NCI-H2107 (cell line): ENCODE measurements around the gene HCN2.
"Not testable (repeated sequence)": the region's sequence is repeated elsewhere in the genome, so short reads cannot be mapped to it uniquely, and the experiment has no call there.

ENCODE experiments used
- DNase-seq: peaks from one replicate; lab custom pipeline; 2025; lab: John Stamatoyannopoulos, UW

Gene HCN2

DNA sequence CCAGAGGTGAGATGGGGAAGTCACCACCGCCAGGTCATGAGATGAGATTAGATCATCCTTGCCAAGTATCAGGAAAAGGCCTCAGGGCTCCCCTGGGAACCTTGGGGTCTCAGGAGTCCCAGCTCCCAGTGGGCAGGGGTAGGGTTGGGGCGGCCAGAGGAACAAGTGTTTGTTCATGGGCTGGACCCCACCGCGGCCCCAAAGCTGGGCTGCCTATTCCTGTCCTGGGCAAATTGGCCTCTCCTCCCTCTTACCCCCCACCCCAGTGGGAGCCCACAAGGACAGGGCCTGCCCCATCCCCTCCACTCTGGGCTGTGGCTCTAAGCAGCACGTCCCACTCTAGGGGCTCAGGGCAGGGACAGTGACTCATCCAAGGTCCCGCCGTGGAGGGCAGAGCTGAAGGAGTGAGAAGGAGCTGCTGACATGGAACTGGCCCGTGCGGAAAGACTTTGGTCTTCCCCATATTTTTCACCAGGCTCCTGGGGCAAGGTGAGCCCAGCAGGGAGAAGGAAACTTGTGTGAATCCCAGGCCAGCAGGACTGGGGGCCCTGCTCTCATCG, 4.0 kb upstream of the HCN2 start:
- DNase-seq, result no peak

DNA sequence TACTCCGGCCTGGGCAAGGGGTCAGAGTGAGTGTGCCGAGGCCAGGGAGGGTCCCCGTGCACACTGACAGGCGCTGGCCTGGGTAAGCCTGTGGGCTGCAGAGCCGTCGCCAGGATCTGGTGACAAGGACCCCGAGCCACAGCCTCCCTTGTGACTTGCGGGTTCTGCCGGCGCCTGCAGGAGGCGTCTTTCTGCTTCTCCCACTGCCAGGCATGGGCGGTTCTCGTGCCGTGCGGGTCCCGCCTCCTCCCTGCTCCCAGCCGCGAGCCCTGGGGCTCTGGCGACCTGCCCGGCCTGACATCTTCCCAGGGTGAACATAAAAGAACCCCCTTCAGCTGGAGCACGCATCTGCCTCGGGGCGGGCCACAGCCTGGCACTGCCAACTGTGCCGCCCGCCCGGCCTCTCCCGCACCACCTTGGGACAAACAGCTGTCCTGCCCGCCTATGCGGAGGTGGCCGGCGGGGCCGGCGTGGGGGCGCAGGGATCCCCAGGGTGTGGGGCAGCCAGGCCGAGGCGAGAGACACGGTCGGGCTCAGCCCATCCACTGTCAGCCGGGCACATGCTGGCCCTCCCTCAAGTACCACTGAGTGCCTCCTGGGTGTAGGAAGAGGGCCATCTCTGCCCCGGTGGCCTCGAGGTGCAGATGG, 1.5 kb upstream of the HCN2 start:
- peak; percentile 83 for DNase-seq

GRCh38 chr19:588741-589692, 664 bp upstream of the HCN2 start:
- DNase-seq, result no peak

DNA sequence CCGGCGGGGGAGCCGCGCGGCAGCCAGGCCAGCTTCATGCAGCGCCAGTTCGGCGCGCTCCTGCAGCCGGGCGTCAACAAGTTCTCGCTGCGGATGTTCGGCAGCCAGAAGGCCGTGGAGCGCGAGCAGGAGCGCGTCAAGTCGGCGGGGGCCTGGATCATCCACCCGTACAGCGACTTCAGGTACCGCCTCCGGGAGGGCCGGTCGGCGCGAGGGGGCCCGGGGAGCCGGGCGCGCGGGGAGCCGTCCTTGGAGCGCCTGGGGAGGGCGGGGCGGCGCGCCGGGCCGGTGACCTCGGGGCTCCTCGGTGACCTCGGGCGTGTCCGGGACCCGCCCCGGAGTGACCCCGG, 690 bp downstream of the HCN2 start:
- no peak for DNase-seq

- no peak for DNase-seq
Observed at GRCh38 chr19:590750-591098, 1.0 kb downstream of the HCN2 start.

DNA sequence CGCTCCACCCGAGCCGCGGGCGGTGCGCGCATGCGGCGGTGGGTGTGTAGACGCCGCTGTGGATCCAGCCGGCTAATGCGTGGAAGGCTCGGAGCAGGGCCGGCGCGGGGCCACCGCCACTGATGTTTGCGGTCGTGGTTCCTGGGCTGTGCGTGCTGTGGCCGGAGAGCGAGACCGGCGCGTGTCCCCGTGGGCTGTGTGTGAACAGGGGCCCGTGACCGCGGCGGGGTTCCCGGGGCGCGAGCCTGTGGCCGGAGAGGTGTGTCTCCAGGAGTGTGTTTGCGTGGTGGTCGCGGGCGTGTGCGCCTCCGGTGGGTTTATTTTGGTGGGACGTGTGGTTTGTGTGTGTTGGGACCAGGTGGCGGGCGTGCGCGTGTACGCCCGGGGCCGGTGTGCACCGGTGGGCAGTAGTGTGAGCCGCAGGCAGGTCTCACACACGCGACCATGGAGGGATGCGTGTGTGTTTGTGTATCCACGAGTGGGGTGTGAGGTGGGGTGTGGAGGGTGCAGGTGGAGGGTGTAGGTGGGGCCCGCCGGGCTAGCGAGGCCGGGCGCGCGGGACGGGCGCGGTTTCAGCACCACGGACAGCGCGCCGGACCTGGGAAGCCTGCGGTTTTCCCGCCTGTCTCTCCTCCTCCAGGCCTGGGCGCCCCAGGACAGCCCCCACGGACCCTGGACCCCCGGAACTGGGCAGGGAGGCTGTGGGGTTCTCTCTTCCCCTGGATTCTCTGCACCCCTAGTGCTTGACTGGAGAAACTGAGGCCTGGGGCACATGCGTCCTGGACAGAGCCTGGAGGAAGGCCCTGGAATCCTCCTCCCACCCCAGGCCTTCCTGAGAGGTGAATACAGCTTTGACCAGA, 1.6 kb downstream of the HCN2 start:
- no peak for DNase-seq

GRCh38 chr19:592101-592500, 2.4 kb downstream of the HCN2 start:
- DNase-seq, result no peak

DNA sequence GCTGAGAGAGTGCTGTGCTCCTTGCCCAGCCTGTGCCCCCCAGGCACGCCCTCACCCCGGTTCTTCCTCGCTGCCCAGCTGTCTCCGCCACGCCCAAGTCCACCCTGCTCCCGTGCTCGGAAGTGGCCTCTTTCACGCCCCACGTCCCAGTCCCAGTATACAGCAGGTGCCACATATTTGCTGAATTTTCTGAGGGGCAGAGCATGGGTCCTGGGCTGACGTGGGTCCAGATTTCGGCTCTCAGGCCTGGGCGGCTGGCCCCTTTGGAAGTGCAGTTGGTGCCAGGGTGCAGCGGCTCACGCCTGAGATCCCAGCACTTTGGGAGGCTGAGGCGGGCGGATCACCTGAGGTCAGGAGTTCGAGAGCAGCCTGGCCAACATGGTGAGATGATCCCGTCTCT, 3.4 kb downstream of the HCN2 start:
- no peak for DNase-seq

GRCh38 chr19:593505-593904, 3.8 kb downstream of the HCN2 start:
- no peak for DNase-seq

DNA sequence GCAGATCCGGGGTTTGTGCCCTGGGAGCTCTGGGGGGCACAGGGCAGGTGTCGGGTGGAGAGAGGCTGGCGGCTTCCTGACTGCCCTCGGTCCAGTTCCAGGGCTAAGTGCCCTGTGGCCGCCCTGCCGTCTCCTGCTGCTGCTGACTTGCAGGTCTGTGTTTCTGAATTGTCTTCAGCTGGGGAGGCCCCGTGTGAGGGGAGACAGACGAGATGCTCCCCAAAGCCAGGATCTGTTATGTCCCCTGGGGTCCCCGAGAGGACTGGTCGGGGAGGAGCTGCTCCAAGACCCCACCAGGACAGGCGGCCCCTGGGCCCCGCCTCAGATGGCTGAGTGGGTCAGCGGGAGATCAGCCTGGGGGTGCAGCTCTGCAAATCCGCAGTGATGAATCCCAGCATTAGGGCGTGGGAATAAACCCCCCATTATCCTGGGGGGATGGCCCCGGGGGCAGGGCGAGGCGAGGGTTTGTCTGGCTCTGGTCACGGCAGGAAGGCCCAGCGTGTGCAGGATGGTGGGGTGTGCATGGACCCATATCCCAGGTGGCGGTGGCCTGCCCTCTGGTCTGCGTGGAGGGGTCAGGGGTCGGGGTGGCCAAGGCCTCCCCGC, 4.7 kb downstream of the HCN2 start:
- no peak for DNase-seq

DNA sequence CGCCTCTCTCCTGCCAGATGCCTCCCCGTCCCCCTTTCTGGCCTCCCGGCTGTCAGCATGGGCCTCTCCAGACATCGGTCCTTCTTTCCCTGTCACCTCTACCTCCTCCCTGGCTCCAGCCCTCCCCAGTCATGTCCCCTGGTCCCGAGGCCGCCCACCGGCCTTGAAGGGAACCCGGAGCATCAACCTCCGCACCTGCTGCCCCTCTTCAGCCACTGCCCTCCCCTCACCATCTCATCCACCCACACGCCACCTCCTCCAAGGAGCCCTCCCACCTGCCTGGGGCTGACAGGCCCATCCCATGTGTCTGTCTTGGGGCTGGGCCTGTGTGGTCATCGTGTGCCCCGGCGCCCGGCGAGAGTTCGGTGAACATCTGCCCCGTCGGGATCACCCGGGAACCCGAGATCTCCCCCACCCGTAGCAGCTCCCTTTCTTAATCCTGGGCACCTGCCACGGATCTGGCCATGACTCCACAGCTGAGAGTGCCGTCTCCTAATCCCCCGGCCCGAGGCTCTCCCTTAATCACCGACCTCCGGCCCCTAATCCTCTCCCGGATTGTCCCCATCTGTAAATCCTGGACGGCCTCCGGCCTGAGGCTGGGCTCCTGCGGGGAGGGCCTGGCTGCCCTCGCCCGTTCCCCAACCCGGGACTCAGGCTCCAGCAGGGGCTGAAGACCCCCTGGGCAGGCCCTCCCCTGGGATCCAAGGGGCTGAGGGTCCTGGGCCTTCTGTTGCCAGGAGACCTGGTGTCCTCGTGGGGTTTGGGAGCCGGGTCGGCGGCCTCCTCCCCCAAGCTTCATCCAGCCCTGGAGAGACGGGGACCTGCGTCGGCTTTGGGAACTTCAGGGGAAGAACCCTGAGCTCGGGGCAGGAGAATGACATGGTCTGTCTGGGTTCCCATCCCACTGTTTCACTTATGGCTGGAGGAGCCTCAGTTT, 5.9 kb downstream of the HCN2 start:
- DNase-seq, result no peak

DNA sequence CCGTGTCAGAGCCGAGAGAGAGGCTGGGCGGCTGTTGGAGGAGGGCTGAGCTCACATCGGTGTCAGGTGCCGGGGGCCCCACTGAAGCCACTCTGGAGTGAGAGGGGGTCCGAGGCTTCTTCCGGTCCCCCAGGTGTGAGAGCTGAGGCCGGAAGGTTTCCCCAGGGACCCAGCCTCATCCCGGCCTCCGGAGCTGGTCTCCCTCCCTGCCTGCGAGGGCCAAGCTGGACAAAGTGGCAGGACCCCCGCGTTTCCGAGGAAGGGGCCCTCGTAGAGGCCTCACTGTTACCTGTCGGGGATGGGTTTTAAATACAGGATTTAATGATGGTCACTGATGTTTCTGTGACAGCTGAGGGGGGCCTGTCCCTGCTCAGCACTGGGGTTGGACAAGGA, 6.6 kb downstream of the HCN2 start:
- DNase-seq, result no peak

DNA sequence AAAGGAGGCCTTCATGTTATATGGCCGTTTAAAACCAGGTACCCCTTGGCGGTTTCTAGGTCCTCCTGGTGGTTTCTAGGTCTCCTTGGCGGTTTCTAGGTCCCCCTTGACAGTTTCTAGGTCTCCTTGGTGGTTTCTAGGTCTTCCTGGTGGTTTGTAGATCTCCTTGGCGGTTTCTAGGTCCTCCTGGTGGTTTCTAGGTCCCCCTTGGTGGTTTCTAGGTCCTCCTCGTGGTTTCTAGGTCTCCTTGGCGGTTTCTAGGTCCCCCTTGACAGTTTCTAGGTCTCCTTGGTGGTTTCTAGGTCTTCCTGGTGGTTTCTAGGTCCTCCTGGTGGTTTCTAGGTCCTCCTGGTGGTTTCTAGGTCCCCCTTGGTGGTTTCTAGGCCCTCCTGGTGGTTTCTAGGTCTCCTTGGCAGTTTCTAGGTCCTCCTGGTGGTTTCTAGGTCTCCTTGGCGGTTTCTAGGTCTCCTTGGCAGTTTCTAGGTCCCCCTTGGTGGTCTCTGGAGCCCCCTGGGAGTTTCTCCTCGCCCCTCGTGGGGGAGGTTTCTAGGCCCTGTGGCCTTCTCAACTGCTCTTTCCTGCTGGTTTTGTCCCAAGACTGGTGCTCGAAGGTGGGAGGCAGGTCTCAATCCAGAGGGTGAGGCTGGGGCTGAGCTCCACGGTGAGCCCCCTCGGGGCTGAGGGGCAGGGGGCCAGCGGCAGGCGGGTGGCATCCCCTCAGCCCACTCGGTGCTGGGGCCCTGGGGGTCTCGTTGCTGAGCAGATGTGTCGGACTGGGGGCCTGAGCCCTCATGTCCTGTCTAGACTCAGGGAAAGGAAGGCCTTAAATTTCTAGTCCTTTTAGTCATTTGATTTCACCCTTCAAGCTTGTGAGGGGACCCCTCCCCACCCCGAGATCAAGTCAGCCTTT, 8.0 kb downstream of the HCN2 start:
- no peak for DNase-seq

DNA sequence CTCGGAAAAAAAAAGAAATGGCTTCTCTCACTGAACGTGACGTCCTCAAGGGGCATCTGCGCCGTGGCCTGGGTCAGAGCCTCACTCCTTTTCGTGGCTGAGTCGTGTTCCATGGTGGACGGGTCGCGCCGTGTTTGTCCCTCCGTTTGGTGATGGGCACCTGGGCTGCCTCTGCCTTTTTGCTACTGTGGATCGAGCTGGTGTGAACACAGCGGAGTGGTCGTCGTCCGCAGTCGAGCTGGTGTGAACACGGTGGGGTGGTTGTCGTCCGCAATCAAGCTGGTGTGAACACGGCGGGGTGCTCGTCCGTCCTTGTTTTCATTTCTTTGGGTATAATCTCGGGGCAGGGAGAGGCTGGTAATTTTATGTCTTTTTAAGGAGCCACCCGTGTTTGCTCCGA, 11.6 kb downstream of the HCN2 start:
- DNase-seq, result no peak

DNA sequence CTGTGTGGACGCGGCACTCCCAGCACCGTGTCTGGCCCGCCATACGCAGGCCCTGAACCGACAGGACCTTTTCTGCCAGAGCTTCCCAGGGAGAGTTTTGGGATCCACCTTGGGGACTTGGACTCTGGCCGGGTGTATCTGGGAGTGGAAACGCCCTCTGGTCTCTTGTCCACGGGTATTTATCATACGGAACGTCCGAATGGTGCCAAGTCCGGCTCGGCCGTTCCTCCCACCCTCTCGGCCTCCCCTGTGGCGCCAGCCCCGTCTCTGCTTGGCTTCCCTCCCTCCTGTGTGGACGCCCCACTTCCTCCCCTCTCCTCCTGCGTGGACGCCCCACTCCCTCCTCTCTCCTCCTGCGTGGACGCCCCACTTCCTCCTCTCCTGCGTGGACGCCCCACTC, 12.1 kb downstream of the HCN2 start:
- no peak for DNase-seq

GRCh38 chr19:602391-603301, 13.0 kb downstream of the HCN2 start:
- DNase-seq, result no peak

- not testable (repeated sequence) for DNase-seq
Observed at GRCh38 chr19:603302-603639, 13.6 kb downstream of the HCN2 start.

DNA sequence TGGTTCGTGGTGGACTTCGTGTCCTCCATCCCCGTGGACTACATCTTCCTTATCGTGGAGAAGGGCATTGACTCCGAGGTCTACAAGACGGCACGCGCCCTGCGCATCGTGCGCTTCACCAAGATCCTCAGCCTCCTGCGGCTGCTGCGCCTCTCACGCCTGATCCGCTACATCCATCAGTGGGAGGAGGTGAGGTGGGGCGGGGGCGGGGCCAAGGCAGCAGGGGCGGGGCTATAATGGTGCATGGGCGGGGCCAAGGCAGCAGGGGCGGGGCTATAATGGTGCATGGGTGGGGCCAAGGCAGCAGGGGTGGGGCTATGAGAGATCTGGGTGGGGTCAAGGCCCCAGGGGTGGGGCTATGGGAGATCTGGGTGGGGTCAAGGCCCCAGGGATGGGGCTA, 14.1 kb downstream of the HCN2 start:
- DNase-seq, result not testable (repeated sequence)

GRCh38 chr19:604355-604754, 14.7 kb downstream of the HCN2 start:
- DNase-seq, result no peak
